Muscle of arm (tissue), 14 donors: ENCODE measurements around the gene TM9SF3. TPM values are rescaled to one million over a fixed set of nuclear protein-coding genes. Genes with fewer than 3 reads are reported as not detected.

Experiments
- DNase-seq: peaks from one replicate; pipeline ENCODE4 v3.0.0-alpha.2; 2013
- long read RNA-seq, 11 donors: transcript quantifications; one replicate each; lab custom pipeline, GENCODE V29; 2026
- polyA plus RNA-seq, 12 donors: library from polyadenylated mRNA; unstranded; fragments of 120-200 nt; gene quantifications; one replicate each; pipeline ENCODE4 v1.2.1, GENCODE V29; 2013; ENCODE audit not compliant: insufficient read length in 12 of 12

The TM9SF3 gene
- 100 to 1,000 TPM in 7 of 12 donors, 10 to 100 TPM in 4, not detected in 1; 82.7 to 149 (median 108) TPM for polyA plus RNA-seq
- long read RNA-seq, donor 1, full-length matches to known transcripts = 48 of 112 reads
- long read RNA-seq, donor 1, partial matches to known transcripts = 64 of 112 reads
- long read RNA-seq, donor 1, other reads (novel, unspliced or antisense) = 0 of 112 reads
- long read RNA-seq, donor 2, full-length matches to known transcripts = 14 of 38 reads
- long read RNA-seq, donor 2, partial matches to known transcripts = 10 of 38 reads
- long read RNA-seq, donor 2, other reads (novel, unspliced or antisense) = 14 of 38 reads
- long read RNA-seq, donor 3, full-length matches to known transcripts = 18 of 18 reads
- long read RNA-seq, donor 3, partial matches to known transcripts = 0 of 18 reads
- long read RNA-seq, donor 3, other reads (novel, unspliced or antisense) = 0 of 18 reads
- long read RNA-seq, donor 4, full-length matches to known transcripts = 4 of 4 reads
- long read RNA-seq, donor 4, partial matches to known transcripts = 0 of 4 reads
- long read RNA-seq, donor 4, other reads (novel, unspliced or antisense) = 0 of 4 reads
- long read RNA-seq, donor 5 = 0 reads
- long read RNA-seq, donor 6, full-length matches to known transcripts = 15 of 15 reads
- long read RNA-seq, donor 6, partial matches to known transcripts = 0 of 15 reads
- long read RNA-seq, donor 6, other reads (novel, unspliced or antisense) = 0 of 15 reads
- long read RNA-seq, donor 7, full-length matches to known transcripts = 22 of 27 reads
- long read RNA-seq, donor 7, partial matches to known transcripts = 5 of 27 reads
- long read RNA-seq, donor 7, other reads (novel, unspliced or antisense) = 0 of 27 reads
- long read RNA-seq, donor 8, full-length matches to known transcripts = 23 of 84 reads
- long read RNA-seq, donor 8, partial matches to known transcripts = 61 of 84 reads
- long read RNA-seq, donor 8, other reads (novel, unspliced or antisense) = 0 of 84 reads
- long read RNA-seq, donor 9, full-length matches to known transcripts = 10 of 23 reads
- long read RNA-seq, donor 9, partial matches to known transcripts = 13 of 23 reads
- long read RNA-seq, donor 9, other reads (novel, unspliced or antisense) = 0 of 23 reads
- long read RNA-seq, donor 10, full-length matches to known transcripts = 27 of 37 reads
- long read RNA-seq, donor 10, partial matches to known transcripts = 10 of 37 reads
- long read RNA-seq, donor 10, other reads (novel, unspliced or antisense) = 0 of 37 reads
- long read RNA-seq, donor 11, full-length matches to known transcripts = 31 of 45 reads
- long read RNA-seq, donor 11, partial matches to known transcripts = 14 of 45 reads
- long read RNA-seq, donor 11, other reads (novel, unspliced or antisense) = 0 of 45 reads

DNA sequence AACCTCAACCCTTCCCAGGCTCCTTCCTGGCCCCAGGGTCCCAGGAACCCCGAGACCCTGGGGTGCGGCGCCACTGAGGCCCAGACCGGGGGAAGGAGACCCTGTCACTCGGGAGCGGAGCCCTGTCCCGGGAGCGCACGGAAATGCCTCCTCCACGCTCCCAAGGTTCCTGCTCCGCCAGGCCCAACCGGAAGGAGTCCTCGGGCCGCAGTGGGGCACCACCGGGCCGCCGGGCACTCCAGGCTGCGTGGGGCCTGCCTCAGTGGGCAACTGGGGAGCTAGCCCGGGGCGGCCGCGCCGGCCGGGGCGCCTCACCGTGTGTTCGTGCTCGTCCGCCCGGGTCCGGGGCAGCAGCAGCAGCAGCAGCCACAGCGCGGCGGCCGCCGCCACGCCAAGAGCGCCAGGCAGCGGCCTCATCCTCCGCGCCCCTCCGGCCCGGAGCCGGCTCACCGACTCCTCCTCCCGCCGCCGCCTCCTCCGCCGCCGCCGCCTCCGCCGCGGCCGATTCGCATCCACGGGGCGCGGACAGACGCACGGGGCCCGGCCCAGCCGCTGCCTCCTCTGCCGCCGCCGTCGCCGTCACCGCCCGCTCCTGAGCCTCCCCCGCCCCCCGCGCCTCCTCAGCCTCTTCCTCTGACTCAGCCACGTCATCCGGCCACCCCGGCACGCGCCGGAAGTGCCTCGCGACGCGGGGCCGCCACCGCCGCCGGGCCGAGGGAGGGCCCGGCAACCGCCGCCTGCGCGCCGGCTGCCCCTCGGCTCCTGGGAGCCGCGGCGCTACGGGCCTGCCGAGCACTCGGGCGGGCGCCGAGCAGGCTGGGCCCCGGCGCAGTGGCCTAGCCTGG lies at the start of gene TM9SF3:
TM9SF3 (minus strand) TSS at position 594 of the 845 bp plus-strand sequence; CDS start at position 417, 177 bp downstream.
- peak; percentile 91 for DNase-seq

DNA sequence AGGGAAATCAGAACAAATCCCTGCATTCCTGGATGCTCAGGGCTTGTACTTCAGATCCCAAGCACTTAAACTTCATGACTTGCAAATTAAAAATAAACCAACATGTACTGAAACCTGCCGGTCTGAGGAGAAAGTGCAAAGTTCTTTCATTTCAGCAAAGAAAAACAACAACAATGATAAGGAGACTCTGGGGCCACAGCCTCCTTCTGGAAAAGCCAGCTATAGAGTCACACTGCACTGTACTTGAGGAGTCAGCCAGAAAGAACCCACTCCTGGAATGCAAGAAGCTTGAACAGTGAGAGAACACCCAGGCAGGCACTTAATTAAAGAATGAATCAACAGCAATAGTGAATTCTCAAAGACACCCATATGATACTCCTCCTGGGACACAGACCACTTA lies 49.7 kb upstream of the TM9SF3 start:
- DNase-seq = no peak

DNA sequence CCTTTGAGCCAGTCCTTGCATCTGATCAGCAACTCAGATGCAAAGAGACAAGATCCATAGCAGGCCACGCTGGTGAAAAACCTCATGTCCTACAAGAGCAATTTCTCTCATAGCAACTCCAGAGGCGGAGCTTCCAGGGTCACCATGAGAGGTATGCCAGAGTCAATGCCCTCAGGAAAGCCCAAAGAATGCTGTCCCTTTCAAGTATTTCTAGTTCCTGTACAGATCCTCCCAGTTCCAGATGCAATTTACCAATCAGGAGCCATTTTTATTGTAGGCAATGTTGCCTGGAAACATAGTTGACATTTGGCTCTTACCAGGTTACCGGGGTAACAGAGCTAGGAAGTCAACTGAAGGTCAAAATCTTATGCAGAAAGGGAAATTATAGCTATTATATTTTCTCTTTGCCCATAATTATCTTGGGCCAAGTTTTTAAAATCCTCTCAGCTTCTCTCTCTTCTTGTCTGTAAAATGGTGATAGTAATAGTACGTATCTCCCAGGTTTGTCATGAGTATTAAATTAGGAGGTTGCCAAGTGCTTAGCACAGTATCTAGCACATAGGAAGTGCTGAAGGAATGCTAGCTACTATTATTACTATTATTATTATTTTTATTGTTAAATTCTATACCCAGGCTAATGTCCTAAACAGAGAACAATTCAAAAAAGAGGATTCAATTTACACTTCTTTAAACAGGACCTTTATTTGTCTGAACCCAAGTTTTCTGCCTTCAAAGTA lies 46.3 kb upstream of the TM9SF3 start:
- no peak for DNase-seq

DNA sequence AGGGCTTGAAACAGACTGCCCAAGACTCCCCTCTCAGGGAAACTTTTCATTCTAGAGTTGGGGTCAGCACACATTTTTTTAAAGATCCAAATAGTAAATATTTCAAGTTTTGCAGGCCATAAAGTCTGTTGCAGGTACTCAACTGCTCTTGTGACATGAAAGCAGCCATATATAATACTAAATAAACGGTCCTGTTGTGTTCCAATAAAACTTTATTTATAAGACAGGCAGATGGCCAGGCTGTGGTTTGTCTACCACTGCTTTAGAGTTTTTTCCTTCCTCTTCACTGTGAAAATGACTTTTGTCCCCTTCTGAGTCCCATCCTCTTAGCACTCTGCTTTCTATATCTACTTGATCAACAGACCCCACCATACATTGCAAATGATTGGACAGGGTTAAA lies 40.5 kb upstream of the TM9SF3 start:
- no peak for DNase-seq

DNA sequence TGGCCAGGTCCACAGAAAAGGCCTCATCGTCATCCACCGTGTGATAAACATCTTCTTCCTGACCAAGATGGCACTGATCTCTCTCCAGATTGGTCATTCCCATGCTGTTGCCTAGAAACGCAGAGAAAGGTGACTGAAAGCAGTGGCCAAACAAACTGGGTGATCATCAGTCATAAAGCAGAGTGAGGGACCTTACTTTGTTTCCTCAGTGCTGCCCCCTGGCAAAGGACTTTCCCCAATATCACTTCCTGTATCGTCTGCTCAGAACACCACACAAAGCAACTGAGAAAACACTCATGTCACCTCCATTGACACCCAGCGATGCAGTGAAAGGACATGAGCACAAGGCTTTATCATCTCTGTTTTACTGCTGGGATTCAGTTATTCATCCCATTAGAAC lies 40.0 kb upstream of the TM9SF3 start:
- DNase-seq = no peak

DNA sequence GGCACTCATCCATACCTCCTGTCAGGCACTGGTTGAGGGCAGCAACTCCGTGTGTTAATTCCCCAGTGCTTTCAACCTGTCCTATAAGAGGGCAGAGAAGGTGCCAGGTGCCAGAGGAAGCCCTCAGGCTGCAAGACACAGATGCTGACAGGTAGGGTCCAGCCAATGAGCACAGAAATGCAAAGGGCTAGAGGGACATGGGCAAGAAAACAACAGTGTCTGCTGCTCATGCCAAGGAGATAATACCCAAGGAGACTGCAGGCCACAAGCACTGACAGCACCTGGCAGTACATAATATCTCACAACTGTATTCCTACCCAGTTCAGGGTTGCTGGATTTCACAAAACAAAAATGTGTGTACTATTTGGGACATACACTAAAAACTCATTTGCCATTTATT lies 38.4 kb upstream of the TM9SF3 start:
- no peak for DNase-seq

DNA sequence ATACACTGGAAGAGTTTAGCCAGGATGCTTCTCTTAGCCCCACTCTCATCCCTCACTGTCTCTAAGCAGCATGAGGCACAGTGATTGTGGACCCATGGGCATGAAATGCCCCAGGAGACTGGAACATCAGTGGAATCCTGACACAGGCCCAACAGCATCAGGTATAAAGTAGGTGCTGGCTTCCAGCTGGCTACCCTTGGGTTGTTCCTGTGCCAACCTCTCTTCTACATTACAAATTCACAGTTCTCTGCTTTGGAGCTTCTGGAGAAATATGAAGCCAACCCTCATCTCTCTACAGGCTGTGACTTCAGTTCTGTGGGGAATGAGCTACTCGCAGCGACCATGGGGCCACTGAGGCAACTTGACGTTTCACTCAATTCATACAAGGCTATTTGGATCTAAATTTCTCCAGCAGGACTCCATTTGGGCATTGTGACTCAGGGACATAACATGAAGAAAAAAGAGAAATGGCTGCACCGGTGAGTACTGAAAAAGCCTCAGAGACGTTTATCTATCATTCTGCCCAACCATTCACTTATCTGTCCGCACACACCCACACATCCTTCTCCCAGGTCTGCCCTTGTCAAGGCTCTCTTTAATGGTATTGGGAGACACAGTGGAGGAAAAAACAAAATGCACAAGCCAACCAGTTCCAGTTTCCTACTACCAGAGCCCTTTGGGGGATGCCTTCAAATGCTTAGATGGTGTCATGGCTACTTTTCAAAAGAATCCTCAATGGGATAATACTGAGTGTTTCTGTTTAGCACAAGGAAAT lies 35.4 kb upstream of the TM9SF3 start:
- no peak for DNase-seq

DNA sequence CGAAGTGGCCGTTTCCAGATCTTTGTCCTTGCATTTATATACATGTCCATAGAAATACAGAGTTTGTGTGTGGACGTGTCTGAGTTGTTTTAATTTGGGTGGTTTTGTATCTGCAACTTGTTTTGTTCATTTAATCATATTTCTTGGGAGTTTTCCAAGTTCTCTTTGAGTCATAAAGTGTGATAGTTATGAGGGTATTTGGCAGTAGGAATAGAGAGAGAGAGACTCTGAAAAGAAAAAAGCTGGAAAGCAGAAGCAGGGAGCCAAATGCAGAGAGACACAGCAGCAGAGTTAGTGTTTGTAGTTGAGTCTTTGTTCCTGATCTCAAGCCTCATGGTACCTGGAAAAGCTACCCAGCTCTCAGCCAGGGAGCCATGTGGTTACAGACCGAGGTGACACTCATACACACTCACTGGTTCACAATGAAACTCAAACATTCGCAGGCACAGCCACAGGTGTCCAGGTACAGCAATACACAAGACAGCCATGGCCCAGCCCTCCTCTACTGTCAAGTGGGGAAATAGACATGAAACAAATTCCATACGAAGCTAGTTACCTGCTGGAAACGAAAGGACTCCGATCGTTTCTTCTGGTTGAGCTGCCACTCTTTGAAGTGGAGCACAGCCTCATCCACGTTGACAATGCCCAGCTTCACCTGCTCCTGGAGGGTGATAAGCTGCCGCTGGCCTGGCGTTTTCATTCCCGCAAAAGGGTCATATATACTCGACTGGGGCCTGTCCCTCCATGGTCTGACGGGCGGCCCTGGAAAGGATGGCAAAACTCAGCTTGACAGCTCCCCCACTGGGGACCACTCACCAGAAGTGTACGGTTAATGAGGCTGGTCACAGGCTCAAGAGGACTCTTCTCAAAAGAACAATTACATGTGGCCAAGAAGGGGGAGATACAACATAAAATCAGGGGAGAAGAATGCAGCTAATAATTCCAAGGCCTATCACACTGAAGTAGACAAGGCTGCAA lies 33.3 kb upstream of the TM9SF3 start:
- DNase-seq = no peak

DNA sequence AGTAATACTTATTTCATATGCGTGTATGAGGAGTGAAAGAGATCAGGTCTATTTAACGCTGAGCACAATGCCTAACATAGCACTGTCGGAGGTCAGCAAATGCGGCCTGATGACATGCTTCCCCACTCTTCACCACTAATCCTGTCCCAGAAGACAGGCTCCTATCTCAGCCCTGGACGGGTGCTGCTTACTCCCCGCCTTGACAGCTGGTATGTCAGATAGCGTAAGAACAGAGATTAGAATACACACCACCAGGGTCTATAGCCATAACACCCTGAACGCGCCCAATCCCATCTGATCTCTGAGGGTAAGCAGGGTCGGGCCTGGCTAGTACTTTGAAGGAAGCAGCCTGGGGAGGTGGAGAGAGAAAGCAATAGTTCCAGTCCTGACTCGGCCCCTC lies 32.3 kb upstream of the TM9SF3 start:
- DNase-seq = no peak

DNA sequence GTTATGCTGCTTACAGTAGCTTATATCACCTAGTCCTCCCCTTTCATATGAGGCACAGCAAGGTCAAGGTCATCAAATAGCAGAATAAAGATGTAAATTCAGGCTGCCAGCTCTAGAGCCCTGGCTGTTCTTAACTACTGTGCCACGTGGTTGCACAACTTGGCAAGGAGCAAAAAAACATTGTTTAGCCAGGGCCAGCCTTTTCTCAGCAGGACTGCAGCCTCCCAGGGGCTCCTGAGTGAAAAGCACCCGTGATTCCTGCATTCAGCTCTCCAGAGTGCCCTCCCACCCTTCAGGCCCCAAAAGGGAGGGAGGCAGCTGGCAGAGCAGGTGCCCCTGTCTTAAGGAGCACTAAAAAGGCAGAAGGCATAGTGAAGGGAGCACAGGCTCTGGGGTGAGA lies 31.8 kb upstream of the TM9SF3 start:
- DNase-seq = no peak

DNA sequence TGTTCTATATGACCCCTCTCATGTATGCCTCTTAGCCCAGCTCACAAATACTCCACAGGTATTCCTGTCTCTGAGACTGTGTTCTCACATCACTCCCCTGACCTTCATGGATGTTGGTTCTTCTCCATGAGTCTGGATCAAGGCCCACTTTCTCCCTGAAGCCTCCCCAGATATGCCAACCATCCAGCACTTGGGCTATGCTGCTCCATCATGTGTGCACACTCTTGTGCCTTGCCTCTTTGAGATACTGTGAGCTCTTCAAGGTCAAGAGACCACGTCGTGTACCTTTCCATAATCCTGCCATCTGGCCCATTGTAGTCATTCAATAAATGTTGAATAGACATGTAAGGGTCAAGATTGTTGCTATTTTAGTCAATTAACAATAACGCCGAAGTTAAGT lies 30.1 kb upstream of the TM9SF3 start:
- no peak for DNase-seq

DNA sequence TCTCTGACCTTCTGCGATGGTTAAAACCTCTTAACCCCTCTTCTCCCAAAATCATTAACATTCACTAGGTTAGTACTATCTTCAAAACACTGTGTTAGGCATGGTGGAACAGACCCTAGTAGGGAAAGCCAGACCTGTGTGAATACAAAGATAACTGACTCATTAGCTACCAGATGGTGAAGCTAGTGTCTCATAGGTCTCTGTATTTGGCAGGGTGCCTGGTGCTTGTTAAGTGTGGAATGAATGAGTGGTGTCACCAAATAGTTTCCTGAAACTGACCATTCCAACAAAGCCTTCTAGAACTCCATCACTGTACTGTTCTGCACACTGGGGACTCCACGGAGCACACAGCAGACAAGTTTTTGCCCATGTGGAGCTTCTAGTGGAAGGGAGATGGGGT lies 27.7 kb upstream of the TM9SF3 start:
- DNase-seq = no peak

DNA sequence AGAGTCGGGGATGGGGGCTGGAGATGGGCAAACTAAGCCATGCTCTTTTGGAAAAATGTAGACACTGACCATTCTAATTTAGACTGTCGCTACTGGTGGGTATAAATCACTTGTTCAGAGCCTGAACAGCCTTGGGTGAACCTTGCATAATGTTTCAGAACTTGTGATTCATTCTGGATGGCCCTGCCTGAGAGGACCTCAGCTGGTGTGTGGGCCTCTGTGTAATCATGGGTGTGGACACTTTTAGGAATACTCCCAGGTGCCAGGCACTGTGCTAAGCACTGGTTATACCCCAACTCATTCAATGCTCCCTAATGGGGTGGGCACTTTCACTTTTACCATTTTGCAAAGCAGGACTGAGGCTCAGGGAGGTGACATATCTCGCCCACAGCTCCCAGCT lies 26.8 kb upstream of the TM9SF3 start:
- DNase-seq = no peak

DNA sequence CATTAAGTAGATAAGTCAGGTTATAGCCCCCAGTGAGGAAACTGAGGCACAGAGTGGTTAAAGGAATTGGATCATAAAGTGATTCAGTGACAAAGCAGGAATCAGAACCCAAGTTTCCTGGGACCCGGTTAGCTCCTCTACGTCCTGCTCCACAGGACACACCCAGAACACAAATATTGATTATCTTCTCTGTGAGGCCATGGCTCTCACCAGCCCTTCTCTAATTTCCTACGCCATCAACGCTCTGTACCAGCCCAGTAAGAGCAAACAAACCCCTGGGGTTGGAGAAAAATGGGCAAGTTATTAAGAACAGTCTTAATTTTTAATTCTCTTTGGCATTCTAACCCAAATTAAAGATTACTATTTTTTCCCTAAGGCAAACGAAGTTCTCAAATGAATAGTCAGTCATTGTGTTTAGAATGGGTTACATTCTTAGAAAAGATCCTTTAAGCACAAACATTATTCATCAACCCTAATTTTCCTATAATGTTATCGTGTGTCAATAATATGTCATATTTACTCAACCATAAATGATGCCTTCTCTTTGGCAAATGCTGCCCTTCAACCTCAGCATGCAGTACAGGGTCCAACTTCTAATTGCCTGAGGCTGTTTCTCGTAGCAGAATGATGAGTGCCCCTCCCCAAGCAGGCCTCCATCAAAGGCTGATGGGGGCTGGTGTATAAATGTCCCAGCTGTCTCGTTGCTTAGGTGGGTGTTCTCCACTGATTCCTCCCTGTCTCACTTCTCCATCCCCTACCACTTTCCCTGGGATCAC lies 25.4 kb upstream of the TM9SF3 start:
- DNase-seq = no peak

DNA sequence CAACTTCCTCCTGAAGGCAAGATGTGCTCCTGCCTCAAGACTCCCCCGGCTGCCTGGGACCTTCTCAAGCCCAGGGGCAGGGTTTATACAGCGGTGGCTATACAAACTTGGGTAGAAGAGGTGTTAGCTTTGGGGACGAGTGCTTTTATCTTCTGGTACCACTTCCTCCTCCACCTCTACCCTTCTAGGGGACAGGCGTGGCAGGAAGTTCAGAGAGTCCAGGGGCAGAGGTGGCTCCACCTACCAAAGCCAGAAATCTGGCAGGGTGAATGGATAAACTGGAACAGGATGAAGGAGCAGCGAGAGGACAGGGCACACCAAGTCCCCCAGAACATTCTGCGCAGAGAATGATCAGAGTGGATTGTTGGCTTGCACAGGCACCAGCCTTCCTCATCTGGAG lies 24.0 kb upstream of the TM9SF3 start:
- no peak for DNase-seq

DNA sequence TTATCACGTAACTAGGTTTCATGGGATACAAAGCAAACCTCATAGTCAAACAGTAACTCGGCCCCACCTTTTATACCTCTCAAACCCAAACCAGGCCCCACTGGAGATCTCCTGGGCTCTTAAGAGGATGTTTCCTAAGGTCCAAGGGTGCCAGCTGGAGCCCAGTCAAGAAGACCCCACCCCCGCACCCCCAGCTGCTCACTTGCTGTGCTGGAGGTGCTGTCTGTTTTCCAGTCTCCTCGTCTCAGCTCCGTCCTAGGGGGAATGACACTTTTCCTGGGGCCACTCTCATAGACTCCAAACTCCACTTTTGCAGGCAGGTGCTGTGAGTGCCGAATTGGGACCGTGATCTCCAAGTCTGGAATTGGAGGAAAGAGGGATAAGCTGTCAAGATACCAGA lies 22.7 kb upstream of the TM9SF3 start:
- no peak for DNase-seq

DNA sequence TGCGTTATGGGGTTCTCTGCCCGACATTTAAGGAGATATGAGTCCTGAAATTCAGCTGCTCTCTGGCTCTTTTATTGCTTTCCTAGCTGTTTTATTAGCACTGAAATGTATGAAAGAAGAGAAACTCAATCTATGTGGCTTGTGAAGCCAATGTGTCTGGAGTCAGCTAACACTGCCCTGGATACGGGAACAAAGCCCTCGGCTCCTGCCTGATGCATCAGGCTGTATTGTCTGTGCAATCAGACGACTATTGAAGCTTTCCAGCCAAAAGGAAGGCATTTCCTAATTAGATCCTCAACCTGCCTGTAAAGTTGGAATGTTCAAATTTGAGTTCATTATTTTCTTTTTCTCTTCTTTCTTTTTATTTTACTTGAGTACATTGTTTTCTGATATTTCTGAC lies 22.0 kb upstream of the TM9SF3 start:
- no peak for DNase-seq
